Keratinocyte (primary cell): Measurements from ENCODE around the gene ARTN.

Experiments used
- CTCF ChIP-seq, 3 experiments: IDR thresholded peaks in 1 of 3; conservative IDR thresholded peaks in 1 of 3; optimal IDR thresholded peaks in 1 of 3; 2 replicates in 2 of 3; 3 replicates in 1 of 3; pipeline versions ENCODE3 to v1.5.1; 2011; ENCODE audit warnings: low read length in 3 of 3, mild to moderate bottlenecking in 3 of 3, moderate library complexity in 2 of 3, control low read depth in 1 of 3, inconsistent platforms in 1 of 3; ENCODE audit not compliant: insufficient read depth in 2 of 3; ENCODE audit errors: extremely low read depth in 1 of 3
- EZH2 ChIP-seq: IDR thresholded peaks from one replicate; pipeline ENCODE4 v1.6.1; 2012; ENCODE audit warnings: inconsistent platforms, mild to moderate bottlenecking, low read length, moderate library complexity

GRCh38 chr1:43913666-43914360, 19.8 kb upstream of the ARTN start:
- TF ChIP-seq CTCF (optimal IDR thresholded peaks at IDR 0.05 in 1 of 3, IDR thresholded peaks at IDR 0.05 in 1 of 3, conservative IDR thresholded peaks at IDR 0.05 in 1 of 3; ENCODE audit: extremely low read depth in 1 of 3, insufficient read depth in 2 of 3, low read length in 3 of 3) (no peak), EZH2 (no peak)
